Osteocyte (in vitro differentiated cells): ENCODE data around the gene JAKMIP1. TPM values are rescaled to one million over a fixed set of nuclear protein-coding genes. Genes with fewer than 3 reads are reported as not detected.

Experiments
- DNase-seq: peaks from one replicate; pipeline ENCODE4 v3.0.0; 2021; ENCODE audit warnings: mixed read lengths; ENCODE audit not compliant: unreplicated experiment; ENCODE audit errors: extremely low spot score
- H3K27ac Mint-ChIP-seq: one replicate; pipeline ENCODE4 v1.8.0; 2021; ENCODE audit warnings: mild to moderate bottlenecking, mixed read lengths; ENCODE audit not compliant: unreplicated experiment
- H3K27me3 Mint-ChIP-seq: one replicate; pipeline ENCODE4 v1.8.0; 2021; ENCODE audit warnings: mixed read lengths; ENCODE audit not compliant: unreplicated experiment
- H3K36me3 Mint-ChIP-seq: one replicate; pipeline ENCODE4 v1.8.0; 2021; ENCODE audit warnings: mixed read lengths; ENCODE audit not compliant: unreplicated experiment
- H3K4me1 Mint-ChIP-seq: one replicate; pipeline ENCODE4 v1.8.0; 2021; ENCODE audit warnings: mixed read lengths; ENCODE audit not compliant: unreplicated experiment
- H3K4me3 Mint-ChIP-seq: one replicate; pipeline ENCODE4 v1.8.0; 2021; ENCODE audit warnings: mild to moderate bottlenecking, moderate library complexity, mixed read lengths; ENCODE audit not compliant: unreplicated experiment
- H3K9me3 Mint-ChIP-seq: one replicate; pipeline ENCODE4 v1.8.0; 2021; ENCODE audit warnings: mixed read lengths; ENCODE audit not compliant: unreplicated experiment
- CTCF ChIP-seq: fragments of 200-600 bp; sonication (generic); IDR thresholded peaks from 2 replicates; pipeline ENCODE4 v1.5.0; 2021; ENCODE audit warnings: antibody characterized with exemption, mild to moderate bottlenecking, moderate library complexity
- total RNA-seq: library from RNA; stranded (reverse); gene quantifications from 2 replicates; pipeline ENCODE4 v1.2.1, GENCODE V29; 2021

JAKMIP1 gene
- total RNA-seq, 1 donor from 2014 or later, result not detected

GRCh38 chr4:6044276-6044675, 156.1 kb downstream of the JAKMIP1 start:
- TF ChIP-seq CTCF, result no peak
- Mint-ChIP-seq H3K36me3 (no peaks in the 10 kb centered on the region), H3K9me3 (no peaks in the 10 kb centered on the region), H3K4me1 (no peaks in the 10 kb centered on the region), H3K27me3 (peaks cover 8% of the 10 kb centered on the region), H3K4me3 (no peak overlapping the region), H3K27ac (no peak overlapping the region)
- DNase-seq, result no peak

- no peak overlapping the region for H3K27ac Mint-ChIP-seq
- H3K27me3 Mint-ChIP-seq, result peaks cover 8% of the 10 kb centered on the region
- H3K9me3 Mint-ChIP-seq, result no peaks in the 10 kb centered on the region
- no peak for TF ChIP-seq CTCF
- H3K4me3 Mint-ChIP-seq, result no peak overlapping the region
- H3K36me3 Mint-ChIP-seq, result no peaks in the 10 kb centered on the region
- DNase-seq, result no peak
- no peaks in the 10 kb centered on the region for H3K4me1 Mint-ChIP-seq
These were observed 156.5 kb downstream of the JAKMIP1 start for GRCh38 chr4:6043843-6044242.

GRCh38 chr4:6043188-6043587, 157.2 kb downstream of the JAKMIP1 start:
- H3K36me3 Mint-ChIP-seq, result no peaks in the 10 kb centered on the region
- no peaks in the 10 kb centered on the region for H3K4me1 Mint-ChIP-seq
- DNase-seq, result no peak
- no peaks in the 10 kb centered on the region for H3K9me3 Mint-ChIP-seq
- H3K27ac Mint-ChIP-seq, result no peak overlapping the region
- no peak overlapping the region for H3K4me3 Mint-ChIP-seq
- TF ChIP-seq CTCF, result no peak
- peaks cover 8% of the 10 kb centered on the region for H3K27me3 Mint-ChIP-seq

GRCh38 chr4:6042293-6043063, 157.9 kb downstream of the JAKMIP1 start:
- Mint-ChIP-seq H3K27me3 (peaks cover 8% of the 10 kb centered on the region), H3K4me1 (no peaks in the 10 kb centered on the region), H3K9me3 (no peaks in the 10 kb centered on the region), H3K4me3 (no peak overlapping the region), H3K36me3 (no peaks in the 10 kb centered on the region), H3K27ac (no peak overlapping the region)
- DNase-seq, result no peak
- TF ChIP-seq CTCF, result no peak

- DNase-seq, result no peak
- Mint-ChIP-seq H3K4me3 (no peak overlapping the region), H3K27me3 (peaks cover 8% of the 10 kb centered on the region), H3K4me1 (no peaks in the 10 kb centered on the region), H3K27ac (no peak overlapping the region), H3K36me3 (no peaks in the 10 kb centered on the region), H3K9me3 (no peaks in the 10 kb centered on the region)
- TF ChIP-seq CTCF, result no peak
These were observed 158.5 kb downstream of the JAKMIP1 start for GRCh38 chr4:6041800-6042199.
